Measurements from ENCODE around the gene PTGIS. TPM values are rescaled to one million over a fixed set of nuclear protein-coding genes. Genes with fewer than 3 reads are reported as not detected.

The PTGIS gene
- total and polyA plus RNA-seq, 2 experiments from 2014 or later: 2.1 to 7.8 TPM

DNA sequence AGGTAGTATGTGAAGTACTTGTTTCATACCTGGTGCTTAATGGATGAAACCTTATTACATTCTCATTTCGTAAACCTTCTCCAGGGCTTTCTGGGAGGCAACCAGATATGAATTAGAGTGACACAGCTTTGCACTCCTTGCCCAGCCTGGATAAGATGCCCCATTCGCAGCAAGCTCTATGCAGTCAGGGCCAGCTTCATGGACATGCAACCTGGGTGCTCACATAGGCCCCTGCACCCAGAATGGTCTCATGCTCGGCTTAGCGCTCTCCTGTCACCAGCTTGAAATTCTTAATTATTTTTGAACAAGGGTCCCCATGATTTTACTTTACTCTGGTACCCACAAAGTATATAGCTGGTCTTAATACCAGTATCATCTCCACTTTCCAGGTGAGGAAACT lies 11.3 kb upstream of the PTGIS start:
- no peaks in the 10 kb centered on the region for H3K4me1 ChIP-seq (ENCODE audit: low read depth)
- DNase-seq (ENCODE audit: low read depth in 1 of 2, low spot score in 1 of 2): no peak
- H3K27me3 ChIP-seq: no peaks in the 10 kb centered on the region
- TF ChIP-seq, protein P1, sequence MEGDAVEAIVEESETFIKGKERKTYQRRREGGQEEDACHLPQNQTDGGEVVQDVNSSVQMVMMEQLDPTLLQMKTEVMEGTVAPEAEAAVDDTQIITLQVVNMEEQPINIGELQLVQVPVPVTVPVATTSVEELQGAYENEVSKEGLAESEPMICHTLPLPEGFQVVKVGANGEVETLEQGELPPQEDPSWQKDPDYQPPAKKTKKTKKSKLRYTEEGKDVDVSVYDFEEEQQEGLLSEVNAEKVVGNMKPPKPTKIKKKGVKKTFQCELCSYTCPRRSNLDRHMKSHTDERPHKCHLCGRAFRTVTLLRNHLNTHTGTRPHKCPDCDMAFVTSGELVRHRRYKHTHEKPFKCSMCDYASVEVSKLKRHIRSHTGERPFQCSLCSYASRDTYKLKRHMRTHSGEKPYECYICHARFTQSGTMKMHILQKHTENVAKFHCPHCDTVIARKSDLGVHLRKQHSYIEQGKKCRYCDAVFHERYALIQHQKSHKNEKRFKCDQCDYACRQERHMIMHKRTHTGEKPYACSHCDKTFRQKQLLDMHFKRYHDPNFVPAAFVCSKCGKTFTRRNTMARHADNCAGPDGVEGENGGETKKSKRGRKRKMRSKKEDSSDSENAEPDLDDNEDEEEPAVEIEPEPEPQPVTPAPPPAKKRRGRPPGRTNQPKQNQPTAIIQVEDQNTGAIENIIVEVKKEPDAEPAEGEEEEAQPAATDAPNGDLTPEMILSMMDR (IDR thresholded peaks at IDR 0.05; ENCODE audit: low read depth, low read length): no peak
- H3K9me3 ChIP-seq (ENCODE audit: low read depth): no peaks in the 10 kb centered on the region
- no peaks in the 10 kb centered on the region for H3K36me3 ChIP-seq
- H3K27ac ChIP-seq: no peak overlapping the region
- H3K4me3 ChIP-seq: no peak overlapping the region

DNA sequence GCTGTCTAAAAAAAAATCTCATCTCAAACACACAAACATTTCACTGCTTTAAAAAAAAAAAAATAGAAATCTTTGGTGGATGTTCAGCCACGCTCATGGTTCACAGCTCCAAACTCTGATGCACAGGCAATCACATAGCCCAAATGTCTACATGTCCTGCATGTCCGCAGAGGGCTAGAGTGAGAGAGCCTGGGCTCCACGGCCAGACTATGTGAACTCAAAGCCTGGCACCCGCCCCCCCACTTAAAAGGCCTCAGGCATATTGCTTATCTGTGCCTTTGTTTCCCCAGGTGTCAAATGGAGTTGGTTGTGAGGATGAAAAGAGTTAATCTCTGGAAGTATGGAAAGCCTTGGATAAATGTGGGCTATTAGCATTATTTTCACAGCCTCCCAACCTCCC lies 10.5 kb upstream of the PTGIS start:
- Histone ChIP-seq H3K27ac (no peak overlapping the region), H3K9me3 (ENCODE audit: low read depth) (no peaks in the 10 kb centered on the region), H3K4me3 (no peak overlapping the region), H3K36me3 (no peaks in the 10 kb centered on the region), H3K27me3 (no peaks in the 10 kb centered on the region), H3K4me1 (ENCODE audit: low read depth) (no peaks in the 10 kb centered on the region)
- TF ChIP-seq, protein P1 (IDR thresholded peaks at IDR 0.05; ENCODE audit: low read depth, low read length): no peak
- DNase-seq (ENCODE audit: low read depth in 1 of 2, low spot score in 1 of 2): no peak

DNA sequence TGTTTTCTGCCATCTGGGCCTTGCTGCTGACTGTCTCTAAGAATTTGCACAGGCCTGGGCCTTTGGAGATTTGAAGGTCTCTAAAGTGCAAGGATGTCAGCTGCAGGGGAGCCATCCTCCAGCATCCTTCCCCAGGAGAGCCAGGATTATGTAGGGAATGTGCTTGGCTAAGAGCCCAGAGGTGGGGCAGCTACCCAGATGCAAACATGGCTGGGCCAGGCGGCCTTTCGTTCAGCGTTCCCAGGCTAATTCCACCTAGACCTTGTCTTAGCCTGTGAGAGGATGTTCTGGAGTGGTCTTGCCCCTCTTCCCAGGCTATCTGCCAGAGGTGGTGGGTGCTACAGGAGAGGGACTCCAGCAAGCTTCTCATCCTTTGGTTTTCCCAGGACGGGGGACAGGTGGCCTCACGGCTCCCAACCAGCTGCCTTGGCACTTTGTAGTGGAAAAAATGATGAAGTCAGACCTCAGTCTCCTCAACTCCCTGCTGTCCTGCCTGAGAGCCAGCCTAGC lies 7.7 kb upstream of the PTGIS start:
- peak in 1 of 2 donors; percentile 52 for DNase-seq (ENCODE audit: low read depth in 1 of 2, low spot score in 1 of 2)
- Histone ChIP-seq H3K27me3 (no peaks in the 10 kb centered on the region), H3K4me3 (no peak overlapping the region), H3K36me3 (no peaks in the 10 kb centered on the region), H3K4me1 (ENCODE audit: low read depth) (peaks cover 3% of the 10 kb centered on the region), H3K27ac (no peak overlapping the region), H3K9me3 (ENCODE audit: low read depth) (no peaks in the 10 kb centered on the region)
- TF ChIP-seq, protein P1 (IDR thresholded peaks at IDR 0.05; ENCODE audit: low read depth, low read length): no peak

DNA sequence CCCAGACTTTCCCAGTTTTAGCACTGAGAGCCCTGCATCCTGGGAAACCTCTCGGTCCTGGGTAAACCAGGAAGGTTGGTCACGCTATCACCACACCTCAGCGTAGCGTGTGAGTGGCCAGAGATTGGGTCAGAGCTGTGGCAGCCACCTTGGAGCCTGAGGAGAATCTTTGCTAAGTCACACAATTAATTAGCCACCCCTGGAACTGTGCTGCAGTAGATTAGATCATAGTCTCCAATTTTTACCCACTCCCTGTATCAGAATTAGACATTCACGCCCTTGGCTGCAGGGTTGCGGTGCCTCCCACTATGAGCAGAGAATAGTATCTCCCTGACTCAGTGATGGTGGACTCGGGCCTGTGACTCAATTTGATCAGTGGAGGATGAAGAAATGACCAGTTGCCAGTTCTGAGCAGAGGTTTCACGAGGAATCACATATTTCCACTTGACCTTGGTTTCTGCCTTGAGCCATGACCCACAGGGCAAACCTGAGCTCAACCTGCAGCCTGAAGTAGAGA lies 6.0 kb upstream of the PTGIS start:
- Histone ChIP-seq H3K36me3 (no peaks in the 10 kb centered on the region), H3K9me3 (ENCODE audit: low read depth) (no peaks in the 10 kb centered on the region), H3K27ac (no peak overlapping the region), H3K4me3 (no peak overlapping the region), H3K27me3 (no peaks in the 10 kb centered on the region), H3K4me1 (ENCODE audit: low read depth) (peaks cover 3% of the 10 kb centered on the region)
- peak in 1 of 2 donors; percentile 46 for DNase-seq (ENCODE audit: low read depth in 1 of 2, low spot score in 1 of 2)
- TF ChIP-seq, protein P1 (IDR thresholded peaks at IDR 0.05; ENCODE audit: low read depth, low read length): no peak

DNA sequence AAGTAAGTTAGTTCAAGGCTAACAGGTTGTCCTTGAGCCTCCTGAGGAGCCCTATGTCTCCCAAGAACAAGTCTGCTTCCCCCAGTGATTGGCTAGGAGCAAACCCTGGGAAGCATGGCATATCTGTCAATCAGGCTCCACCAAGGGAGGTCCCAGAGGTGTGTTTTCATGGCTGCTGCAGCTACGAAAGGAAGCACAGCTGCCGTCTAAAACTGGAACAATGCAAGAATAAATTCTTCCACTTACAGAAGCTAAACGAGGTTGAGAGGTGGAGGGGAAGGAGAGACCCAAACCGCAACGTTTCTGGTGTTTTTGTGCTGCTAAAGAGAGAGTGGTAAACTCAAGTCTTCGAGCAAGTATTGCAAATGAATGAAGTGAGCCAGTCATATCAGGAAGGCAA lies 4.9 kb upstream of the PTGIS start:
- H3K4me1 ChIP-seq (ENCODE audit: low read depth): peaks cover 3% of the 10 kb centered on the region
- H3K9me3 ChIP-seq (ENCODE audit: low read depth): no peaks in the 10 kb centered on the region
- TF ChIP-seq, protein P1 (IDR thresholded peaks at IDR 0.05; ENCODE audit: low read depth, low read length): no peak
- no peak overlapping the region for H3K27ac ChIP-seq
- H3K4me3 ChIP-seq: no peak overlapping the region
- no peaks in the 10 kb centered on the region for H3K27me3 ChIP-seq
- H3K36me3 ChIP-seq: no peaks in the 10 kb centered on the region
- no peak for DNase-seq (ENCODE audit: low read depth in 1 of 2, low spot score in 1 of 2)

DNA sequence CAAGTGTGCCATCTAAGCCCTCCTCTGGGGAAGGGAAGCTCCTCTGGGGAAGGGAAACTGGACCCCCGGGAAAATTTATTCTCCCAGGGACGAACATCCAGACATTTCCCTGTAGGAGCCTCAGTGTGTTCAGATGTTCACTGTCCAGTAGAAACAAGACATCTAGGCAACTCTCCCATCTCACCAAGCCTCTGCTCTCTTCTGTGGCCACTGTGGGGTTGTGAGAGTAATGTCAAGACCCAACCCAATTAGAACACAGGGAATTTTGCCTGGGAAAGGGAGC lies 3.6 kb upstream of the PTGIS start:
- TF ChIP-seq, protein P1 (IDR thresholded peaks at IDR 0.05; ENCODE audit: low read depth, low read length): no peak
- Histone ChIP-seq H3K36me3 (no peaks in the 10 kb centered on the region), H3K9me3 (ENCODE audit: low read depth) (no peaks in the 10 kb centered on the region), H3K4me3 (no peak overlapping the region), H3K27ac (no peak overlapping the region), H3K27me3 (no peaks in the 10 kb centered on the region), H3K4me1 (ENCODE audit: low read depth) (peaks cover 3% of the 10 kb centered on the region)
- no peak for DNase-seq (ENCODE audit: low read depth in 1 of 2, low spot score in 1 of 2)
